Measurements from ENCODE around the gene NAXE.

Gene NAXE

GRCh38 chr1:156590326-156591180 lies 1.0 kb upstream of the NAXE start:
- H3K27me3 ChIP-seq (ENCODE audit: control insufficient read depth, insufficient read depth, low read length), result no peaks in the 10 kb centered on the region
- H3K9ac ChIP-seq (ENCODE audit: low read length), result peak overlapping the region; percentile 88
- peak overlapping the region; percentile 90 for H3K27ac ChIP-seq (ENCODE audit: low read depth, low read length)
- peaks cover 7% of the 10 kb centered on the region for H3K4me1 ChIP-seq (ENCODE audit: control insufficient read depth, insufficient read depth, low read length)
- H3K4me3 ChIP-seq (ENCODE audit: low read length), result peak overlapping the region; percentile 87
- peaks cover 10% of the 10 kb centered on the region for H3K36me3 ChIP-seq (ENCODE audit: control insufficient read depth, insufficient read depth, low read length)

GRCh38 chr1:156591181-156591431 lies 470 bp upstream of the NAXE start:
- Histone ChIP-seq H3K4me3 (ENCODE audit: low read length) (peak overlapping the region; percentile 87), H3K27ac (ENCODE audit: low read depth, low read length) (peak overlapping the region; percentile 90), H3K4me1 (ENCODE audit: control insufficient read depth, insufficient read depth, low read length) (peaks cover 7% of the 10 kb centered on the region), H3K36me3 (ENCODE audit: control insufficient read depth, insufficient read depth, low read length) (peaks cover 15% of the 10 kb centered on the region), H3K9ac (ENCODE audit: low read length) (peak overlapping the region; percentile 88), H3K27me3 (ENCODE audit: control insufficient read depth, insufficient read depth, low read length) (no peaks in the 10 kb centered on the region)

GRCh38 chr1:156592158-156592909 lies 758 bp downstream of the NAXE start:
- H3K4me3 ChIP-seq (ENCODE audit: low read length), result peak overlapping the region; percentile 87

GRCh38 chr1:156592910-156593660 lies 1.5 kb downstream of the NAXE start:
- no peak overlapping the region for H3K9ac ChIP-seq (ENCODE audit: low read length)
- no peak overlapping the region for H3K4me3 ChIP-seq (ENCODE audit: low read length)
- peaks cover 24% of the 10 kb centered on the region for H3K36me3 ChIP-seq (ENCODE audit: control insufficient read depth, insufficient read depth, low read length)
- peaks cover 7% of the 10 kb centered on the region for H3K4me1 ChIP-seq (ENCODE audit: control insufficient read depth, insufficient read depth, low read length)
- no peak overlapping the region for H3K27ac ChIP-seq (ENCODE audit: low read depth, low read length)
- H3K27me3 ChIP-seq (ENCODE audit: control insufficient read depth, insufficient read depth, low read length), result no peaks in the 10 kb centered on the region

More at GRCh38 chr1:156592158-156592909, 758 bp downstream of the NAXE start:
- peaks cover 7% of the 10 kb centered on the region for H3K4me1 ChIP-seq (ENCODE audit: control insufficient read depth, insufficient read depth, low read length)
- peak overlapping the region; percentile 81 for H3K9ac ChIP-seq (ENCODE audit: low read length)
- peaks cover 20% of the 10 kb centered on the region for H3K36me3 ChIP-seq (ENCODE audit: control insufficient read depth, insufficient read depth, low read length)
- no peaks in the 10 kb centered on the region for H3K27me3 ChIP-seq (ENCODE audit: control insufficient read depth, insufficient read depth, low read length)
- H3K27ac ChIP-seq (ENCODE audit: low read depth, low read length), result peak overlapping the region; percentile 90

GRCh38 chr1:156593661-156593989 lies 2.0 kb downstream of the NAXE start:
- H3K4me3 ChIP-seq (ENCODE audit: low read length), result no peak overlapping the region
- peaks cover 7% of the 10 kb centered on the region for H3K4me1 ChIP-seq (ENCODE audit: control insufficient read depth, insufficient read depth, low read length)
- H3K27ac ChIP-seq (ENCODE audit: low read depth, low read length), result no peak overlapping the region
- H3K27me3 ChIP-seq (ENCODE audit: control insufficient read depth, insufficient read depth, low read length), result no peaks in the 10 kb centered on the region
- peaks cover 25% of the 10 kb centered on the region for H3K36me3 ChIP-seq (ENCODE audit: control insufficient read depth, insufficient read depth, low read length)
- H3K9ac ChIP-seq (ENCODE audit: low read length), result no peak overlapping the region

- H3K36me3 ChIP-seq (ENCODE audit: control insufficient read depth, insufficient read depth, low read length), result peaks cover 25% of the 10 kb centered on the region
- peaks cover 7% of the 10 kb centered on the region for H3K4me1 ChIP-seq (ENCODE audit: control insufficient read depth, insufficient read depth, low read length)
- H3K27ac ChIP-seq (ENCODE audit: low read depth, low read length), result no peak overlapping the region
- no peak overlapping the region for H3K4me3 ChIP-seq (ENCODE audit: low read length)
- no peak overlapping the region for H3K9ac ChIP-seq (ENCODE audit: low read length)
- no peaks in the 10 kb centered on the region for H3K27me3 ChIP-seq (ENCODE audit: control insufficient read depth, insufficient read depth, low read length)
Measured at GRCh38 chr1:156594190-156594589, 2.6 kb downstream of the NAXE start.

- no peak overlapping the region for H3K9ac ChIP-seq (ENCODE audit: low read length)
Measured at GRCh38 chr1:156595016-156595415, 3.4 kb downstream of the NAXE start.

GRCh38 chr1:156596426-156596825 lies 4.8 kb downstream of the NAXE start:
- no peak overlapping the region for H3K4me3 ChIP-seq (ENCODE audit: low read length)
- H3K9ac ChIP-seq (ENCODE audit: low read length), result no peak overlapping the region
- peaks cover 7% of the 10 kb centered on the region for H3K4me1 ChIP-seq (ENCODE audit: control insufficient read depth, insufficient read depth, low read length)
- no peak overlapping the region for H3K27ac ChIP-seq (ENCODE audit: low read depth, low read length)
- peaks cover 25% of the 10 kb centered on the region for H3K36me3 ChIP-seq (ENCODE audit: control insufficient read depth, insufficient read depth, low read length)
- no peaks in the 10 kb centered on the region for H3K27me3 ChIP-seq (ENCODE audit: control insufficient read depth, insufficient read depth, low read length)

More at GRCh38 chr1:156595016-156595415, 3.4 kb downstream of the NAXE start:
- Histone ChIP-seq H3K4me1 (ENCODE audit: control insufficient read depth, insufficient read depth, low read length) (peaks cover 7% of the 10 kb centered on the region), H3K27ac (ENCODE audit: low read depth, low read length) (no peak overlapping the region), H3K27me3 (ENCODE audit: control insufficient read depth, insufficient read depth, low read length) (no peaks in the 10 kb centered on the region), H3K4me3 (ENCODE audit: low read length) (no peak overlapping the region), H3K36me3 (ENCODE audit: control insufficient read depth, insufficient read depth, low read length) (peaks cover 25% of the 10 kb centered on the region)

GRCh38 chr1:156598125-156598524 lies 6.5 kb downstream of the NAXE start:
- no peak overlapping the region for H3K27ac ChIP-seq (ENCODE audit: low read depth, low read length)
- H3K27me3 ChIP-seq (ENCODE audit: control insufficient read depth, insufficient read depth, low read length), result no peaks in the 10 kb centered on the region
- no peak overlapping the region for H3K4me3 ChIP-seq (ENCODE audit: low read length)
- H3K9ac ChIP-seq (ENCODE audit: low read length), result no peak overlapping the region
- H3K36me3 ChIP-seq (ENCODE audit: control insufficient read depth, insufficient read depth, low read length), result peaks cover 25% of the 10 kb centered on the region
- H3K4me1 ChIP-seq (ENCODE audit: control insufficient read depth, insufficient read depth, low read length), result peaks cover 10% of the 10 kb centered on the region

GRCh38 chr1:156598731-156599432 lies 7.3 kb downstream of the NAXE start:
- no peak overlapping the region for H3K4me3 ChIP-seq (ENCODE audit: low read length)
- peaks cover 10% of the 10 kb centered on the region for H3K4me1 ChIP-seq (ENCODE audit: control insufficient read depth, insufficient read depth, low read length)
- H3K27ac ChIP-seq (ENCODE audit: low read depth, low read length), result no peak overlapping the region
- no peak overlapping the region for H3K9ac ChIP-seq (ENCODE audit: low read length)
- peaks cover 25% of the 10 kb centered on the region for H3K36me3 ChIP-seq (ENCODE audit: control insufficient read depth, insufficient read depth, low read length)
- no peaks in the 10 kb centered on the region for H3K27me3 ChIP-seq (ENCODE audit: control insufficient read depth, insufficient read depth, low read length)

- Histone ChIP-seq H3K27ac (ENCODE audit: low read depth, low read length) (no peak overlapping the region), H3K9ac (ENCODE audit: low read length) (no peak overlapping the region), H3K27me3 (ENCODE audit: control insufficient read depth, insufficient read depth, low read length) (no peaks in the 10 kb centered on the region), H3K4me3 (ENCODE audit: low read length) (no peak overlapping the region), H3K4me1 (ENCODE audit: control insufficient read depth, insufficient read depth, low read length) (peaks cover 10% of the 10 kb centered on the region), H3K36me3 (ENCODE audit: control insufficient read depth, insufficient read depth, low read length) (peaks cover 21% of the 10 kb centered on the region)
Measured at GRCh38 chr1:156599811-156600210, 8.2 kb downstream of the NAXE start.

- peaks cover 13% of the 10 kb centered on the region for H3K36me3 ChIP-seq (ENCODE audit: control insufficient read depth, insufficient read depth, low read length)
- peaks cover 10% of the 10 kb centered on the region for H3K4me1 ChIP-seq (ENCODE audit: control insufficient read depth, insufficient read depth, low read length)
- H3K27ac ChIP-seq (ENCODE audit: low read depth, low read length), result peak overlapping the region; percentile 81
- H3K4me3 ChIP-seq (ENCODE audit: low read length), result peak overlapping the region; percentile 97
- H3K27me3 ChIP-seq (ENCODE audit: control insufficient read depth, insufficient read depth, low read length), result no peaks in the 10 kb centered on the region
- H3K9ac ChIP-seq (ENCODE audit: low read length), result peak overlapping the region; percentile 45
Measured at GRCh38 chr1:156600733-156601121, 9.2 kb downstream of the NAXE start.
